ENCODE measurements around the gene IGDCC3. TPM values are rescaled to one million over a fixed set of nuclear protein-coding genes. Genes with fewer than 3 reads are reported as not detected.

IGDCC3 gene
- total RNA-seq, 4 donors from 2014 or later, result not detected

DNA sequence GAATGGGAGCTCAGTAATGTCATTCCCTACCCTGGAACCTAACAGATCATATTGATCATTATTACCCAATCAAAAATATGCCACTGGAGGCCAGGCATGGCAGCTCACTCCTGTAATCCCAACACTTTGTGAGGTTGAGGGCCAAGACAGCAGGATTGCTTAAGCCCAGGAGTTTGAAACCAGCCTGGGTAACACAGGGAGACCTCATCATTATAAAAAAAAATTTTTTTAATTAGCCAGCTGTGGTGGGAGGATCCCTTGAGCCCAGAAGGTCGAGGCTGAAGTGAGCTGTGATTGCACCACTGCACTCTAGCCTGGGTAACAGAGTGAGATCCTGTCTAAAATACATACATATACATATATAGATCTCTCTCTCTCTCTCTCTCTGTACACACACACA lies 34.8 kb upstream of the IGDCC3 start:
- Histone ChIP-seq H3K27ac (peak overlapping the region; percentile 50 to 87 (median 86)), H3K4me1 (peaks cover 29 to 43% of the 10 kb centered on the region in 2 donors), H3K9me3 (no peaks in the 10 kb centered on the region), H3K4me3 (no peak overlapping the region), H3K27me3 (no peaks in the 10 kb centered on the region), H3K36me3 (no peaks in the 10 kb centered on the region)
- in situ Hi-C loops (cut with MboI; ENCODE audit: low sequenced_read_pairs in 4 of 4) (no loop called here), intact Hi-C loops (cut with DNase I; ENCODE audit: low total_unique reads) (no loop called here)
- no peak for TF ChIP-seq CTCF (IDR thresholded peaks at IDR 0.05 in 4 of 5, conservative IDR thresholded peaks at IDR 0.05 in 1 of 5)
- TF ChIP-seq POLR2A (IDR thresholded peaks at IDR 0.05), result no peak
- ATAC-seq (no peak), DNase-seq (no peak)

DNA sequence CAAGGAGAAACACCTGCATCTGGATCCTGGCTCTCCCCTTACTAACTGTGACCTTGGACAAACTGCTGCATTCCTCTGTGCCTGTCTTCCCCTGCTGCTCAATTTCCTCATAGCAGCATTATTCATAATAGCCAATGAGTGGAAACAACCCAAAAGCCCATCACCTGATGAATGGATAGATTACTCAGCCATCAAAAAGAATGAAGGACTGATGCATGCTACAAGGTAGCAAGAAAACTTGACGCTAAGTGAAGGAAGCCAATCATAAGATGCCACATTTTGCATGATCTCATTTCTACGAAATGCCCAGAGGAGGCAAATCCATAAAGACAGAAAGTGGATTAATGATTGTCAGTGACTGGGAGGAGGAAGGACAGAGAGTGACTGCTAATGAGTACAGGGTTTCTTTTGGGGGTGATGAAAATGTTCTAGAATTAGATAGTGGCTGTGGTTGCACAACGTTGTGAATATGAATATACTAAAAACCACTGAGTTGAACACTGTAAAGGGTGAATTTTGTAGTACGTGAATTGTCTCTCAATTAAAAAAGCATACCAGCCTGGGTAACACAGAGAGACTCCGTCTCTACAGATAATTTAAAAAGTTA lies 33.8 kb upstream of the IGDCC3 start:
- TF ChIP-seq CTCF (IDR thresholded peaks at IDR 0.05 in 4 of 5, conservative IDR thresholded peaks at IDR 0.05 in 1 of 5) (no peak), POLR2A (IDR thresholded peaks at IDR 0.05) (no peak)
- intact Hi-C loops (cut with DNase I; ENCODE audit: low total_unique reads), result no loop called here
- Histone ChIP-seq H3K4me1 (peaks cover 29 to 39% of the 10 kb centered on the region in 2 donors), H3K36me3 (no peaks in the 10 kb centered on the region), H3K27me3 (no peaks in the 10 kb centered on the region), H3K9me3 (no peaks in the 10 kb centered on the region), H3K4me3 (no peak overlapping the region), H3K27ac (peak overlapping the region; percentile 35 to 87 (median 48))
- DNase-seq (no peak), ATAC-seq (no peak)
- in situ Hi-C loops (cut with MboI; ENCODE audit: low sequenced_read_pairs in 4 of 4), result no loop called here

GRCh38 chr15:65410972-65411371 lies 33.2 kb upstream of the IGDCC3 start:
- Histone ChIP-seq H3K4me3 (no peak overlapping the region), H3K9me3 (no peaks in the 10 kb centered on the region), H3K4me1 (peaks cover 34 to 42% of the 10 kb centered on the region in 2 donors), H3K27me3 (no peaks in the 10 kb centered on the region), H3K36me3 (no peaks in the 10 kb centered on the region), H3K27ac (peak overlapping the region in 1 of 4 donors; percentile 18)
- ATAC-seq (no peak), DNase-seq (no peak)
- in situ Hi-C loops (cut with MboI; ENCODE audit: low sequenced_read_pairs in 4 of 4) (no loop called here), intact Hi-C loops (cut with DNase I; ENCODE audit: low total_unique reads) (no loop called here)
- no peak for TF ChIP-seq CTCF (IDR thresholded peaks at IDR 0.05 in 4 of 5, conservative IDR thresholded peaks at IDR 0.05 in 1 of 5)

DNA sequence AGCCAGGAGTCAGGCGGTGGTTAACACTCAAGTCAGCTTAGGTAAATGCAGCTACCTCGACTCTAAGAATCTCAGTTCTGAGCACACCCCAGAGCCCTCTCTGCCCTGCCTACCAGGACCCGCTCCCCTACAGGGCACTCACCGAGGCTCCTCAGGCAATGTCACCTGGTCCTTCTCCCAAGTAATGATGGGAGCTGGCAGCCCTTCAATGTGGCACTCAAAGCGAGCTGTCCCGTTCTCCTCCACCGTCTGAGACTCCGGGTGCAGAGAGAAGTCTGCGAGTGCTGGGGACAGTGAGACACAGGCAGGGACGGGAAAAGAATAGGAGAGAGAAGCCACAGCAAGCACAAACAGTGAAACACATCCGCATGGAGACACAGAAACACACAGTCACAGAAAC lies 32.2 kb upstream of the IGDCC3 start:
- Histone ChIP-seq H3K9me3 (no peaks in the 10 kb centered on the region), H3K36me3 (no peaks in the 10 kb centered on the region), H3K4me3 (no peak overlapping the region), H3K4me1 (peaks cover 35 to 41% of the 10 kb centered on the region in 2 donors), H3K27me3 (no peaks in the 10 kb centered on the region), H3K27ac (peak overlapping the region in 1 of 4 donors; percentile 33)
- intact Hi-C loops (cut with DNase I; ENCODE audit: low total_unique reads), result no loop called here
- ATAC-seq (no peak), DNase-seq (no peak)
- in situ Hi-C loops (cut with MboI; ENCODE audit: low sequenced_read_pairs in 4 of 4), result no loop called here
- no peak for TF ChIP-seq CTCF (IDR thresholded peaks at IDR 0.05 in 4 of 5, conservative IDR thresholded peaks at IDR 0.05 in 1 of 5)
- no peak for TF ChIP-seq POLR2A (IDR thresholded peaks at IDR 0.05)

All from gastrocnemius medialis (tissue), 4 donors.